Activated CD8-positive, alpha-beta memory T cell treated with anti-CD3 and anti-CD28 coated beads, Interleukin-2, amount 50 U/mL, for 1 hour (primary cell): ENCODE data around the gene IQSEC3.
"Not testable (repeated sequence)": the region's sequence is repeated elsewhere in the genome, so short reads cannot be mapped to it uniquely, and the experiment has no call there.

Experiments used
- DNase-seq: peaks from one replicate; pipeline ENCODE4 v3.0.0-alpha.2; 2020; ENCODE audit errors: extremely low read depth

IQSEC3 gene

GRCh38 chr12:66428-66781 is at the start of gene IQSEC3:
Gene IQSEC3, plus strand, starts transcription at chr12:66767. Its CDS starts 116 bp downstream, at chr12:66883.
- DNase-seq = not testable (repeated sequence)

GRCh38 chr12:17370-18340 is 48.9 kb upstream of the IQSEC3 start:
- DNase-seq = not testable (repeated sequence)

- DNase-seq = not testable (repeated sequence)
Observed at GRCh38 chr12:18821-19567, 47.6 kb upstream of the IQSEC3 start.

- not testable (repeated sequence) for DNase-seq
Observed at GRCh38 chr12:19906-20305, 46.7 kb upstream of the IQSEC3 start.

GRCh38 chr12:20757-21156 is 45.8 kb upstream of the IQSEC3 start:
- DNase-seq = no peak

GRCh38 chr12:21301-22189 is 45.0 kb upstream of the IQSEC3 start:
- no peak for DNase-seq

GRCh38 chr12:22190-22529 is 44.4 kb upstream of the IQSEC3 start:
- no peak for DNase-seq

GRCh38 chr12:22530-23201 is 43.9 kb upstream of the IQSEC3 start:
- DNase-seq = no peak

GRCh38 chr12:27904-28303 is 38.7 kb upstream of the IQSEC3 start:
- not testable (repeated sequence) for DNase-seq

- not testable (repeated sequence) for DNase-seq
Observed at GRCh38 chr12:38775-39174, 27.8 kb upstream of the IQSEC3 start.

GRCh38 chr12:39555-40265 is 26.9 kb upstream of the IQSEC3 start:
- DNase-seq = not testable (repeated sequence)

GRCh38 chr12:44352-44751 is 22.2 kb upstream of the IQSEC3 start:
- not testable (repeated sequence) for DNase-seq

GRCh38 chr12:45235-45990 is 21.2 kb upstream of the IQSEC3 start:
- DNase-seq = not testable (repeated sequence)

- DNase-seq = not testable (repeated sequence)
Observed at GRCh38 chr12:45991-46358, 20.6 kb upstream of the IQSEC3 start.

- not testable (repeated sequence) for DNase-seq
Observed at GRCh38 chr12:46542-46941, 20.0 kb upstream of the IQSEC3 start.

GRCh38 chr12:47699-48226 is 18.8 kb upstream of the IQSEC3 start:
- not testable (repeated sequence) for DNase-seq

GRCh38 chr12:49149-49548 is 17.4 kb upstream of the IQSEC3 start:
- DNase-seq = not testable (repeated sequence)

GRCh38 chr12:51087-51486 is 15.5 kb upstream of the IQSEC3 start:
- not testable (repeated sequence) for DNase-seq

- not testable (repeated sequence) for DNase-seq
Observed at GRCh38 chr12:51962-52361, 14.6 kb upstream of the IQSEC3 start.
